Measurements from ENCODE around the gene TACC2.

Gene TACC2

GRCh38 chr10:122293961-122294380 is 305.0 kb downstream of the TACC2 start:
- Histone ChIP-seq H3K27ac (no peak overlapping the region), H3K9ac (no peak overlapping the region), H2AFZ (ENCODE audit: low read depth) (no peak overlapping the region), H3K4me1 (ENCODE audit: low read depth, poor library complexity, severe bottlenecking) (no peaks in the 10 kb centered on the region), H4K20me1 (ENCODE audit: insufficient read depth) (no peaks in the 10 kb centered on the region), H3K79me2 (ENCODE audit: insufficient read depth, low read depth) (no peaks in the 10 kb centered on the region), H3K4me2 (no peak overlapping the region), H3K27me3 (ENCODE audit: insufficient read depth, low read depth) (no peaks in the 10 kb centered on the region), H3K4me3 (IDR thresholded peaks at IDR 0.05; ENCODE audit: insufficient read depth, low read depth, low read length) (no peak overlapping the region), H3K36me3 (ENCODE audit: insufficient read depth) (no peaks in the 10 kb centered on the region)
- no peak for TF ChIP-seq CTCF (conservative IDR thresholded peaks at IDR 0.05; ENCODE audit: low read depth, low read length)

GRCh38 chr10:122294511-122295450 is 305.8 kb downstream of the TACC2 start:
- no peaks in the 10 kb centered on the region for H4K20me1 ChIP-seq (ENCODE audit: insufficient read depth)
- H3K36me3 ChIP-seq (ENCODE audit: insufficient read depth): no peaks in the 10 kb centered on the region
- H3K4me3 ChIP-seq (IDR thresholded peaks at IDR 0.05; ENCODE audit: insufficient read depth, low read depth, low read length): no peak overlapping the region
- H3K79me2 ChIP-seq (ENCODE audit: insufficient read depth, low read depth): no peaks in the 10 kb centered on the region
- H3K9ac ChIP-seq: no peak overlapping the region
- no peak for TF ChIP-seq CTCF (conservative IDR thresholded peaks at IDR 0.05; ENCODE audit: low read depth, low read length)
- no peak overlapping the region for H3K4me2 ChIP-seq
- no peaks in the 10 kb centered on the region for H3K27me3 ChIP-seq (ENCODE audit: insufficient read depth, low read depth)
- no peaks in the 10 kb centered on the region for H3K4me1 ChIP-seq (ENCODE audit: low read depth, poor library complexity, severe bottlenecking)
- H3K27ac ChIP-seq: no peak overlapping the region
- no peak overlapping the region for H2AFZ ChIP-seq (ENCODE audit: low read depth)

- H2AFZ ChIP-seq (ENCODE audit: low read depth): no peak overlapping the region
- H3K4me1 ChIP-seq (ENCODE audit: low read depth, poor library complexity, severe bottlenecking): no peaks in the 10 kb centered on the region
- H3K9ac ChIP-seq: no peak overlapping the region
- H3K27me3 ChIP-seq (ENCODE audit: insufficient read depth, low read depth): no peaks in the 10 kb centered on the region
- no peak overlapping the region for H3K4me3 ChIP-seq (IDR thresholded peaks at IDR 0.05; ENCODE audit: insufficient read depth, low read depth, low read length)
- no peak overlapping the region for H3K27ac ChIP-seq
- no peak for TF ChIP-seq CTCF (conservative IDR thresholded peaks at IDR 0.05; ENCODE audit: low read depth, low read length)
- H3K79me2 ChIP-seq (ENCODE audit: insufficient read depth, low read depth): no peaks in the 10 kb centered on the region
- H3K4me2 ChIP-seq: no peak overlapping the region
- no peaks in the 10 kb centered on the region for H4K20me1 ChIP-seq (ENCODE audit: insufficient read depth)
- no peaks in the 10 kb centered on the region for H3K36me3 ChIP-seq (ENCODE audit: insufficient read depth)
Observed at GRCh38 chr10:122295451-122295809, 306.5 kb downstream of the TACC2 start.

GRCh38 chr10:122296363-122297120 is 307.6 kb downstream of the TACC2 start:
- Histone ChIP-seq H3K4me2 (no peak overlapping the region), H3K4me3 (IDR thresholded peaks at IDR 0.05; ENCODE audit: insufficient read depth, low read depth, low read length) (no peak overlapping the region), H3K9ac (no peak overlapping the region), H3K36me3 (ENCODE audit: insufficient read depth) (no peaks in the 10 kb centered on the region), H2AFZ (ENCODE audit: low read depth) (no peak overlapping the region), H3K27ac (no peak overlapping the region), H3K4me1 (ENCODE audit: low read depth, poor library complexity, severe bottlenecking) (no peaks in the 10 kb centered on the region), H3K27me3 (ENCODE audit: insufficient read depth, low read depth) (no peaks in the 10 kb centered on the region), H3K79me2 (ENCODE audit: insufficient read depth, low read depth) (no peaks in the 10 kb centered on the region), H4K20me1 (ENCODE audit: insufficient read depth) (no peaks in the 10 kb centered on the region)
- no peak for TF ChIP-seq CTCF (conservative IDR thresholded peaks at IDR 0.05; ENCODE audit: low read depth, low read length)
